Measurements from ENCODE around the gene MDFI. TPM values are rescaled to one million over a fixed set of nuclear protein-coding genes. Genes with fewer than 3 reads are reported as not detected.

Gene MDFI
- total RNA-seq, 2 experiments from 2014 or later = not detected

GRCh38 chr6:41672816-41673703, 34.8 kb downstream of the MDFI start:
- Mint-ChIP-seq H3K27me3 (peaks cover 6% of the 10 kb centered on the region), H3K9me3 (no peaks in the 10 kb centered on the region), H3K4me3 (no peak overlapping the region), H3K27ac (no peak overlapping the region), H3K4me1 (ENCODE audit: low read depth) (no peaks in the 10 kb centered on the region), H3K36me3 (ENCODE audit: low read depth) (no peaks in the 10 kb centered on the region)
- ATAC-seq (no peak), DNase-seq (no peak)
- CTCF ChIA-PET = interaction anchor here (1.6 kb wide), 1 partner anchor 10 kb away, joined by 5 read pairs; no protein-coding TSS in a partner anchor
- TF ChIP-seq CTCF (IDR thresholded peaks at IDR 0.05) = no peak
- intact Hi-C loops (cut with micrococcal nuclease) = no loop called here
- POLR2A ChIA-PET = no interaction called here

DNA sequence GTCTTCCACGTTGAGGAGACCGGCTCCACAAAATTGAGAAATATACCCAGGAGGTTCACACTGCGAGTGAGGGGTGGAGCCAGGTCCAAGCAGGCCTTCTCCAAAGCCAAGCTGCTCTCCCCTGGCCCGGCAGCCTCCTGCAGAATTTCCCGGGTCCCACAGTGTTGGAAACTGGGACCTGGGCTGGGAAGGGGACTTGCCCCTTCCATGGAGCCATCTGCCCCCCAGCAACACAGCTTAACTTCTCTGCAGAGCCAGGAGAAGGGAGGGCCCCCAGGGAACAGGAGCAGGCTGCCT, 35.4 kb downstream of the MDFI start:
- CTCF ChIA-PET = interaction anchor here (1.6 kb wide), 1 partner anchor 10 kb away, joined by 5 read pairs; no protein-coding TSS in a partner anchor
- H3K4me3 Mint-ChIP-seq = no peak overlapping the region
- TF ChIP-seq CTCF (IDR thresholded peaks at IDR 0.05) = no peak
- H3K27me3 Mint-ChIP-seq = peaks cover 6% of the 10 kb centered on the region
- intact Hi-C loops (cut with micrococcal nuclease) = no loop called here
- H3K36me3 Mint-ChIP-seq (ENCODE audit: low read depth) = no peaks in the 10 kb centered on the region
- ATAC-seq (no peak), DNase-seq (no peak)
- no peaks in the 10 kb centered on the region for H3K4me1 Mint-ChIP-seq (ENCODE audit: low read depth)
- POLR2A ChIA-PET = no interaction called here
- no peaks in the 10 kb centered on the region for H3K9me3 Mint-ChIP-seq
- H3K27ac Mint-ChIP-seq = no peak overlapping the region

DNA sequence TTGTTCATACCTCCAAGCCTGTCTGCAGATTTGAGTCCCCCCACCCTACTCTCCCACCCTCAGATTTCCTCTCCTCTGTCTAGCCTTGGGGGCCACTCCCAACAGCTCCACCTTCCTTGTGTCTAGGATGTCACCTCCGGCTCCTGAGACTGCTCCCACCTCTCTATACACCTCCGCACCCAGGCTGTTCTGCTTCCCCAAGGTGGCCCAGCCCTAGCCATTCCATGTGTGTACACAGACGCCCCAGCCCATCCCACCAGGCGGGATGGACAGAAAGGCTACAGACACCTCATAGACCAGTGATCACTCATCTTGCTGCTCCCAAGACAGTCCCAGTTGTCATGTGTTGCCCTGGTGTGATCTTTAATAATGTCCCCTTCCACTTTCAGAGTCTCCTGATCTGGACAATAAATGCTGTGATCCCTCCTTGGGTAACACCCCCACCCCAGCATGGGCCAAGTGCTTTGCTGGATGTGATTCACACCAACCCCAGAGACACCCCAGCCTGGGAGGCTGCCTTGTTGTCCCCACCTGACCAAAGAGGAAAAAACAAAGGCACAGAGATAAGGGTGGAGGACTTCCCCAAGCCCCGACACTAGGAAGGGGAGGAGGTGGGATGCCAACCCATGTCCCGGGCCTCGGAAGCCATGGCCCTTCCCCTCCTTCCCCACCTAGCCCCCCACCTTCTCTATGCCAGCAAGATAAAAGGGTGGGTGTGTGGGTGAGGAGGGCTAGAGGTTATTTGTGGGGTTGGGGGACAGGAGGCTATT, 36.1 kb downstream of the MDFI start:
- CTCF ChIA-PET = interaction anchor here (0.7 to 1.6 kb wide), 2 partner anchors 9 kb away, joined by 3 to 5 read pairs; no protein-coding TSS in a partner anchor
- H3K27ac Mint-ChIP-seq = no peak overlapping the region

DNA sequence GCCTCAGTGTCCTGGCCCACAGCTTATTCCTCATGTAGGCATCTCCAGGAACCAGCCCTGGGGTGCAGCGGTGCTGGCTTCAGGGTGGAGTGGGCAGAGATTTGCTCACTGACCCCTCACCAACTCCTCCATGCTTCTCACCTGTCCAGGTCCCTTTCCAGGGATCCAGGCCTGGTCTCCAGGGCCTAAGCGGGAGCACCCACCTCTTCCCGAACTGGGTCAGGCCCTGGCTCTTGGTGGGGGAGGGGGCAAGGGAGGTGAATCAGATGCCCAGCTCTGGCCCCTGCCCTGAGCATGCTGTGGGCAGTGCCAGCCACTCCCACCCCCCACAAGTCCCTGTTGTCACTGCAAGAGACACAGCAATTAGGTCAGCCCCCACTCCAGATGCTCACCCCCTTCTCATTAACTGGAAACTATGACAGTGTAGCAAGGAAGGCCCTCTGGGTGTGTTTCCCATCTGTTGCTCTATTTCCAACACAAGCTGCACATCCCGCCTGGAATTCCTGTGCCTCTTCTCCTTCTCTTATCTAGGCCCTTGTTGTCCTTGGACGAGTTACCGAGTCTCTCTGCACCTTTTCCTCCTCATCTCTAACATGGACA, 37.0 kb downstream of the MDFI start:
- POLR2A ChIA-PET = no interaction called here
- Mint-ChIP-seq H3K9me3 (no peaks in the 10 kb centered on the region), H3K36me3 (ENCODE audit: low read depth) (no peaks in the 10 kb centered on the region), H3K27me3 (peaks cover 7% of the 10 kb centered on the region), H3K27ac (no peak overlapping the region), H3K4me3 (no peak overlapping the region), H3K4me1 (ENCODE audit: low read depth) (no peaks in the 10 kb centered on the region)
- ATAC-seq = no peak
- intact Hi-C loops (cut with micrococcal nuclease) = no loop called here
- DNase-seq = no peak
- CTCF ChIA-PET = interaction anchor here (0.7 kb wide), 1 partner anchor 8 kb away, joined by 3 read pairs; no protein-coding TSS in a partner anchor
- TF ChIP-seq CTCF (IDR thresholded peaks at IDR 0.05) = no peak

More for the DNA sequence above, 36.1 kb downstream of the MDFI start:
- H3K9me3 Mint-ChIP-seq = no peaks in the 10 kb centered on the region
- TF ChIP-seq CTCF (IDR thresholded peaks at IDR 0.05) = no peak
- peaks cover 6% of the 10 kb centered on the region for H3K27me3 Mint-ChIP-seq
- POLR2A ChIA-PET = no interaction called here
- no peaks in the 10 kb centered on the region for H3K4me1 Mint-ChIP-seq (ENCODE audit: low read depth)
- intact Hi-C loops (cut with micrococcal nuclease) = no loop called here
- ATAC-seq (no peak), DNase-seq (no peak)
- no peak overlapping the region for H3K4me3 Mint-ChIP-seq
- H3K36me3 Mint-ChIP-seq (ENCODE audit: low read depth) = no peaks in the 10 kb centered on the region
